H1 (cell line): ENCODE measurements around the gene CCNE1. TPM values are rescaled to one million over a fixed set of nuclear protein-coding genes. Genes with fewer than 3 reads are reported as not detected.

Source experiments
- CTCF ChIA-PET: fragments of 300-600 bp; sonication (Branson Sonifier 250); formaldehyde crosslinking; loops from one replicate; lab custom pipeline; 2021; ENCODE audit not compliant: partially characterized antibody; lab: Charles Lee
- POLR2A ChIA-PET: fragments of 300-600 bp; sonication (Branson Sonifier 250); formaldehyde crosslinking; loops from one replicate; lab custom pipeline; 2021; ENCODE audit warnings: inconsistent platforms; ENCODE audit not compliant: partially characterized antibody; lab: Charles Lee
- DNase-seq, 2 experiments: peaks; one replicate each; pipeline versions ENCODE4 v3.0.0 to v3.0.0-alpha.2; 2010 to 2022; ENCODE audit warnings: low spot score in 2 of 2, low read depth in 1 of 2, mixed read lengths in 1 of 2
- FAIRE-seq: peaks from 2 replicates; lab custom pipeline; 2011; peaks lifted over from hg19 to GRCh38; lab: Jason Lieb, UNC
- H2AFZ ChIP-seq: 2 replicates; pipeline ENCODE4 v1.8.1; 2012; ENCODE audit warnings: low read length, inconsistent platforms
- H2AK5ac ChIP-seq: 2 replicates; pipeline ENCODE4 v1.6.1; 2013; ENCODE audit warnings: low read depth, low read length
- H2BK120ac ChIP-seq: replicated peaks from 2 replicates; pipeline ENCODE3; 2013; ENCODE audit warnings: low read depth, low read length, inconsistent platforms
- H2BK12ac ChIP-seq: 2 replicates; pipeline ENCODE4 v1.6.1; 2013; ENCODE audit warnings: low read depth, low read length
- H2BK15ac ChIP-seq: 2 replicates; pipeline ENCODE4 v1.6.1; 2013; ENCODE audit warnings: low read length
- H2BK20ac ChIP-seq: 2 replicates; pipeline ENCODE4 v1.6.1; 2013; ENCODE audit warnings: low read length
- H2BK5ac ChIP-seq: 2 replicates; pipeline ENCODE4 v1.6.1; 2013; ENCODE audit warnings: low read depth, low read length
- H3K14ac ChIP-seq: 2 replicates; pipeline ENCODE4 v1.6.1; 2013; ENCODE audit warnings: inconsistent platforms; ENCODE audit not compliant: insufficient read length
- H3K18ac ChIP-seq: 2 replicates; pipeline ENCODE4 v1.6.1; 2013; ENCODE audit warnings: low read length; ENCODE audit errors: extremely low read depth
- H3K23ac ChIP-seq: 2 replicates; pipeline ENCODE4 v1.6.1; 2013; ENCODE audit warnings: inconsistent platforms; ENCODE audit not compliant: insufficient read length
- H3K23me2 ChIP-seq: 2 replicates; pipeline ENCODE4 v1.6.1; 2013; ENCODE audit warnings: low read depth, low read length
- H3K27ac ChIP-seq: 2 replicates; pipeline ENCODE4 v1.6.1; 2011; ENCODE audit warnings: low read depth, low read length, inconsistent platforms
- H3K27me3 ChIP-seq, 4 experiments: replicated peaks in 1 of 4; 1 replicate in 1 of 4; 2 replicates in 3 of 4; pipeline versions ENCODE4 v1.6.1 to v1.8.1; 2011 to 2013; ENCODE audit warnings: low read length in 3 of 4, mild to moderate bottlenecking in 3 of 4, inconsistent platforms in 2 of 4, mixed read lengths in 2 of 4, moderate library complexity in 1 of 4; ENCODE audit not compliant: control insufficient read depth in 3 of 4, insufficient read depth in 3 of 4; ENCODE audit errors: extremely low read depth in 1 of 4
- H3K36me3 ChIP-seq, 4 experiments: 2 replicates each; pipeline versions ENCODE4 v1.6.1 to v1.8.1; 2011 to 2013; ENCODE audit warnings: mild to moderate bottlenecking in 4 of 4, low read length in 3 of 4, moderate library complexity in 2 of 4, control low read depth in 1 of 4, inconsistent platforms in 1 of 4; ENCODE audit not compliant: insufficient read depth in 4 of 4, control insufficient read depth in 2 of 4
- H3K4ac ChIP-seq: replicated peaks from 2 replicates; pipeline ENCODE3; 2013; ENCODE audit warnings: low read length, low read depth, mixed read lengths, inconsistent platforms; ENCODE audit not compliant: insufficient read length
- H3K4me1 ChIP-seq, 4 experiments: replicated peaks in 1 of 4; 1 replicate in 1 of 4; 2 replicates in 3 of 4; pipeline versions ENCODE4 v1.6.1 to v1.8.1; 2011 to 2013; ENCODE audit warnings: low read length in 3 of 4, inconsistent platforms in 2 of 4, mixed read lengths in 1 of 4; ENCODE audit not compliant: insufficient read depth in 4 of 4, control insufficient read depth in 3 of 4
- H3K4me2 ChIP-seq, 2 experiments: 2 replicates each; pipeline versions ENCODE4 v1.6.1 to v1.8.1; 2011 to 2013; ENCODE audit warnings: low read depth in 2 of 2, low read length in 2 of 2, control low read depth in 1 of 2, inconsistent platforms in 1 of 2, mild to moderate bottlenecking in 1 of 2; ENCODE audit not compliant: insufficient read depth in 1 of 2
- H3K4me3 ChIP-seq, 4 experiments: fragments of 200-600, 300-600 bp in 1 of 4; sonication (generic), shearing (Covaris generic), sonication (Bioruptor Twin) in 1 of 4; 2 replicates each; pipeline versions ENCODE4 v1.5.1 to v1.8.1; 2011 to 2016; ENCODE audit warnings: low read length in 4 of 4, low read depth in 3 of 4, control low read depth in 2 of 4, inconsistent platforms in 2 of 4, mild to moderate bottlenecking in 2 of 4, mixed read lengths in 1 of 4, moderate library complexity in 1 of 4; ENCODE audit not compliant: insufficient read depth in 2 of 4; ENCODE audit errors: extremely low read depth in 1 of 4
- H3K56ac ChIP-seq: replicated peaks from 2 replicates; pipeline ENCODE3; 2013; ENCODE audit warnings: low read depth, mild to moderate bottlenecking, mixed read lengths, low read length, inconsistent platforms; ENCODE audit not compliant: insufficient read length
- H3K79me1 ChIP-seq: 2 replicates; pipeline ENCODE4 v1.6.1; 2013; ENCODE audit warnings: low read depth, low read length, control low read depth
- H3K79me2 ChIP-seq, 2 experiments: 2 replicates each; pipeline versions ENCODE4 v1.6.1 to v1.8.1; 2012 to 2013; ENCODE audit warnings: low read length in 2 of 2, mild to moderate bottlenecking in 2 of 2, inconsistent platforms in 1 of 2; ENCODE audit not compliant: insufficient read depth in 2 of 2, control insufficient read depth in 1 of 2
- H3K9ac ChIP-seq, 4 experiments: replicated peaks in 1 of 4; 1 replicate in 1 of 4; 2 replicates in 3 of 4; pipeline versions ENCODE4 v1.6.1 to v1.8.1; 2011 to 2013; ENCODE audit warnings: low read depth in 3 of 4, low read length in 3 of 4, control low read depth in 2 of 4, mild to moderate bottlenecking in 2 of 4, moderate library complexity in 2 of 4, inconsistent platforms in 1 of 4; ENCODE audit errors: extremely low read depth in 1 of 4
- H3K9me3 ChIP-seq, 2 experiments: 2 replicates each; pipeline versions ENCODE4 v1.6.1 to v1.8.1; 2012 to 2013; ENCODE audit warnings: mild to moderate bottlenecking in 2 of 2, moderate library complexity in 2 of 2, control low read depth in 1 of 2, inconsistent platforms in 1 of 2, low read depth in 1 of 2, low read length in 1 of 2, mixed read lengths in 1 of 2; ENCODE audit not compliant: insufficient read depth in 2 of 2
- H4K20me1 ChIP-seq, 2 experiments: replicated peaks in 1 of 2; 2 replicates each; pipeline versions ENCODE3 to v1.8.1; 2011 to 2013; ENCODE audit warnings: inconsistent platforms in 2 of 2, low read length in 2 of 2, mild to moderate bottlenecking in 1 of 2; ENCODE audit not compliant: insufficient read depth in 2 of 2, control insufficient read depth in 1 of 2
- H4K5ac ChIP-seq: 2 replicates; pipeline ENCODE4 v1.6.1; 2013; ENCODE audit warnings: low read length, low read depth, mixed read lengths, inconsistent platforms; ENCODE audit not compliant: insufficient read length
- H4K8ac ChIP-seq: 2 replicates; pipeline ENCODE4 v1.8.0; 2013; ENCODE audit warnings: mild to moderate bottlenecking, moderate library complexity, low read length, inconsistent platforms; ENCODE audit not compliant: insufficient read depth; ENCODE audit errors: extremely low read depth
- H4K91ac ChIP-seq: replicated peaks from 2 replicates; pipeline ENCODE3; 2013; ENCODE audit warnings: low read length, mixed read lengths, inconsistent platforms; ENCODE audit not compliant: insufficient read length
- ATF3 ChIP-seq: IDR thresholded peaks from 2 replicates; pipeline ENCODE4 v1.6.1; 2011; ENCODE audit warnings: low read depth, mild to moderate bottlenecking, low read length; ENCODE audit not compliant: insufficient read depth
- CBX8 ChIP-seq: fragments of 300-800, 300-1000 bp; sonication (generic); IDR thresholded peaks from 2 replicates; pipeline ENCODE4 v1.7.1; 2016; ENCODE audit warnings: low read depth, low read length, borderline replicate concordance
- CEBPB ChIP-seq: IDR thresholded peaks from 2 replicates; pipeline ENCODE4 v1.6.1; 2012; ENCODE audit warnings: low read depth, low read length
- EP300 ChIP-seq, 2 experiments: IDR thresholded peaks; 1 replicate in 1 of 2; 2 replicates in 1 of 2; pipeline ENCODE4 v1.6.1; 2011 to 2012; ENCODE audit warnings: low read depth in 2 of 2, low read length in 2 of 2, mild to moderate bottlenecking in 2 of 2, borderline replicate concordance in 1 of 2, inconsistent platforms in 1 of 2, moderate library complexity in 1 of 2
- JUN ChIP-seq: IDR thresholded peaks from 2 replicates; pipeline ENCODE4 v1.6.1; 2011; ENCODE audit warnings: low read depth, mild to moderate bottlenecking, improper control_type of control experiment, low read length
- KDM4A ChIP-seq: IDR thresholded peaks from one replicate; pipeline ENCODE4 v1.7.1; 2012; ENCODE audit warnings: low read depth, mild to moderate bottlenecking, moderate library complexity, low read length, inconsistent platforms; ENCODE audit not compliant: severe bottlenecking
- MAFK ChIP-seq: IDR thresholded peaks from 2 replicates; pipeline ENCODE4 v1.6.1; 2012; ENCODE audit warnings: low read depth, mild to moderate bottlenecking, improper control_type of control experiment, low read length
- RBBP5 ChIP-seq: IDR thresholded peaks from 2 replicates; pipeline ENCODE4 v1.7.1; 2012; ENCODE audit warnings: low read depth, mild to moderate bottlenecking, inconsistent platforms, low read length, moderate library complexity, borderline replicate concordance
- RXRA ChIP-seq: IDR thresholded peaks from 2 replicates; pipeline ENCODE4 v1.6.1; 2011; ENCODE audit warnings: low read depth, mild to moderate bottlenecking, low read length, moderate library complexity; ENCODE audit not compliant: insufficient read depth
- SIRT6 ChIP-seq: IDR thresholded peaks from one replicate; pipeline ENCODE4 v1.7.1; 2012; ENCODE audit warnings: low read length, inconsistent platforms
- SP2 ChIP-seq: IDR thresholded peaks from 2 replicates; pipeline ENCODE4 v1.6.1; 2012; ENCODE audit warnings: mild to moderate bottlenecking, low read length, inconsistent platforms
- SUZ12 ChIP-seq: fragments of 200-600 bp; sonication (generic); IDR thresholded peaks from 2 replicates; pipeline ENCODE4 v1.6.1; 2012; ENCODE audit warnings: mild to moderate bottlenecking, inconsistent platforms, low read length, moderate library complexity, mixed read lengths
- TBP ChIP-seq: IDR thresholded peaks from 2 replicates; pipeline ENCODE4 v1.6.1; 2011; ENCODE audit warnings: low read depth, low read length, improper control_type of control experiment
- ZNF274 ChIP-seq: IDR thresholded peaks from 2 replicates; pipeline ENCODE4 v1.7.0; 2012; ENCODE audit warnings: low read length, borderline replicate concordance; ENCODE audit errors: extremely low read depth
- WGBS, 2 experiments: shearing (Covaris generic) in 1 of 2; methylation state at CpG; one replicate each; pipeline versions ENCODE4 v1.1.6 to v1.1.7; 2013 to 2015; ENCODE audit warnings: low lambda C conversion rate in 2 of 2, mixed read lengths in 2 of 2, inconsistent platforms in 1 of 2, low coverage in 1 of 2, missing lambda C conversion rate in 1 of 2; ENCODE audit not compliant: insufficient replicate concordance in 2 of 2, insufficient coverage in 1 of 2, insufficient read length in 1 of 2; ENCODE audit errors: extremely low coverage in 1 of 2, missing lambda C conversion rate in 1 of 2; 5-methylcytosine and 5-hydroxymethylcytosine counted together
- polyA plus RNA-seq, 7 experiments: library from polyadenylated mRNA; depleted of rRNA in 3 of 7; stranded (reverse) in 5 of 7; unstranded in 2 of 7; fragments of >200 nt in 5 of 7; fragments of 200-250 nt in 2 of 7; gene quantifications; 1 replicate in 5 of 7; 2 replicates in 1 of 7; 4 replicates in 1 of 7; pipeline versions ENCODE4 v1.2.1 to v1.2.3, GENCODE V29; 2011 to 2013; ENCODE audit warnings: missing spikeins in 2 of 7, mixed read lengths in 2 of 7
- total RNA-seq: library from RNA; stranded (reverse); fragmentation: NEBNext Ultra II Directional; extraction: Animal tissue kit (Norgen Biotek cat#: 25700); gene quantifications from 2 replicates; pipeline ENCODE4 v1.2.1, GENCODE V29; 2021

Gene CCNE1
- total and polyA plus RNA-seq, 2 of the 8 experiments (the other 6 are each of a cell fraction or from before 2014, with no cell fraction given): 43.2 to 44.6 TPM

DNA sequence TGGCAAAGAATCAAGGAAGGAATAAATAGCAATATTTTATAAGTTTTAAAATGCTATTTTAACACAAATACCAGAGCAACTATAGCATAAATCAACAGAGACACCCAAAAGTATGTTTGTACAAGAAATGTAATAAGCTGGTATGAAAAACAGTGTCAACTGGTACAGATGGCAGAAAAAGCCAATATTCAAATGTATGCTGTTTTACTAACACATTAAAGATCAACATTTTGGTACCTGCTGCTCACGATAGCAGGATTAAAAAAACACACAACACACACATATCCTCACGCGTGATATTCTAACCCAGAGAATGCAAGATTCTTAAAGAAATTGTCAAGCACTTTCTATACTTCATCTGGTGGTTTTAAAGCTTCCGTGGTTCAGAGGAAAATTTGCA, 48.6 kb upstream of the CCNE1 start:
- Histone ChIP-seq H4K5ac (no peak overlapping the region), H2BK12ac (no peak overlapping the region), H3K4me2 (no peak overlapping the region), H3K14ac (no peak overlapping the region), H3K18ac (no peak overlapping the region), H3K27ac (no peak overlapping the region), H3K79me1 (no peaks in the 10 kb centered on the region), H3K23me2 (no peaks in the 10 kb centered on the region), H2AFZ (0 out of 2 replicates have a peak overlapping the region, but pooled peaks have one; percentile 6), H3K27me3 (no peaks in the 10 kb centered on the region; a peak in 1 of 7 replicates), H2BK120ac (no peak overlapping the region), H3K9me3 (no peaks in the 10 kb centered on the region), H4K8ac (no peak overlapping the region), H2BK5ac (no peak overlapping the region), H3K56ac (no peak overlapping the region), H3K23ac (no peak overlapping the region), H3K9ac (no peak overlapping the region), H3K4ac (no peak overlapping the region), H3K79me2 (no peaks in the 10 kb centered on the region), H2BK15ac (no peak overlapping the region), H3K4me3 (no peak overlapping the region), H3K4me1 (no peaks in the 10 kb centered on the region), H4K91ac (no peak overlapping the region), H2AK5ac (no peak overlapping the region), H4K20me1 (no peaks in the 10 kb centered on the region), H2BK20ac (no peak overlapping the region), H3K36me3 (no peaks in the 10 kb centered on the region)
- ChIA-PET POLR2A (no interaction called here), CTCF (interaction anchor here (0.7 to 10.8 kb wide), 6 partner anchors 10 to 111 kb away, joined by 3 to 103 read pairs (median 6); no protein-coding TSS in a partner anchor)
- 89% methylated on average over 4 of the region's 4 CpGs; no CpG with 5 or more reads in 1 of the 2 experiments for WGBS, 2 experiments
- DNase-seq: no peak
- FAIRE-seq: no peak
- TF ChIP-seq KDM4A (no peak), TBP (no peak), RXRA (no peak), MAFK (no peak), EP300 (IDR thresholded peaks at IDR 0.05; ENCODE audit: borderline replicate concordance in 1 of 2, low read depth in 2 of 2, low read length in 2 of 2) (no peak), SIRT6 (no peak), CBX8 (no peak), ZNF274 (no peak), JUN (no peak), SUZ12 (no peak), ATF3 (no peak), RBBP5 (no peak), SP2 (no peak), CEBPB (no peak)
